Activated naive CD4-positive, alpha-beta T cell treated with Interleukin-2 at 50 U/mL for 16 hours (primary cell): ENCODE results near the gene HCLS1.
"Not testable (repeated sequence)": the region's sequence is repeated elsewhere in the genome, so short reads cannot be mapped to it uniquely, and the experiment has no call there.

ENCODE experiments used
- DNase-seq: peaks from one replicate; pipeline ENCODE4 v3.0.0-alpha.2; 2020

The HCLS1 gene

GRCh38 chr3:121594850-121595249, 65.9 kb downstream of the HCLS1 start:
- DNase-seq, result no peak

- DNase-seq, result not testable (repeated sequence)
Measured at GRCh38 chr3:121593806-121594205, 66.9 kb downstream of the HCLS1 start.

GRCh38 chr3:121592856-121593702, 67.6 kb downstream of the HCLS1 start, which contains the start of gene FBXO40:
TSS of gene FBXO40 (plus strand) at chr3:121593379. CDS start at chr3:121620576, 27,197 bp downstream.
- DNase-seq, result no peak

GRCh38 chr3:121584418-121584817, 76.3 kb downstream of the HCLS1 start:
- DNase-seq, result no peak

GRCh38 chr3:121581691-121582090, 79.0 kb downstream of the HCLS1 start:
- DNase-seq, result no peak
